ENCODE results near the gene AQP6.
A peak's percentile ranks its signal among the peaks of the same experiment; 100 is the strongest.

AQP6 gene

DNA sequence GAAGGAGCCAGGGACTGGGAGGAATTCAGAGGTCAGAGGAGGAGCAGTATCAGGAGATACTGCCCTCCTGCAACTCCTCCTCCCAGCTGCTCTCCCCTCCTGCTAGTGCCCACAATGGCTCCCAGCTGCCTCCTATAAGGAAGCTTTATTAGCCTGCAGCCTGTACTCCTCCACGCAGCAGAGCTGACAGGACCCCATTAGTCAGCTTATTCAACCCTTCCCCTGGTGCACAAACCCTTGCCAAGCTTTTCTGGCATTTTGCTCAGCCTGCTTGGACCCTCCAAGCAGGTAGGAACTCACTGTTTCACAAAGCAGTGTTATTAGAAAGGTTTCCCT, 29.2 kb upstream of the AQP6 start:
- DNase-seq: no peak

DNA sequence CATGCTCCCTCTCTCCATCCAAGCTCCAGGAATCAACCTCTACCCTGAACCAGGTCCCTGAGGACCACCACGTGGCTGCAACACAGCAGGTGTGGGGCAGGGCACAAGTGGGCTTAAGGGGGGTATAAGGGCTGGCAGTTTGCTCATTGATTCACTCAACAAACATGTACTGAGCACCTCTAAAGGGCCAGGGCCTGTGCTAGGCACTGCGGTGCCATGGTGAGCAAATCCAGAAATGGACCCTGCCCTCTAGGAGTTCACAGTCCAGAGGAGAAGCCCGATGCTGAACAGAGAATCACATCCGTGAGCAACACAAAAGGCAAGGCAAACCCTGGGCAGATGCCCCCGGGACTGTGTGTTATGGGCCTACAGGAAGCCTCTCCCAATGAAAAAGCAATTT, 28.7 kb upstream of the AQP6 start:
- no peak for DNase-seq

DNA sequence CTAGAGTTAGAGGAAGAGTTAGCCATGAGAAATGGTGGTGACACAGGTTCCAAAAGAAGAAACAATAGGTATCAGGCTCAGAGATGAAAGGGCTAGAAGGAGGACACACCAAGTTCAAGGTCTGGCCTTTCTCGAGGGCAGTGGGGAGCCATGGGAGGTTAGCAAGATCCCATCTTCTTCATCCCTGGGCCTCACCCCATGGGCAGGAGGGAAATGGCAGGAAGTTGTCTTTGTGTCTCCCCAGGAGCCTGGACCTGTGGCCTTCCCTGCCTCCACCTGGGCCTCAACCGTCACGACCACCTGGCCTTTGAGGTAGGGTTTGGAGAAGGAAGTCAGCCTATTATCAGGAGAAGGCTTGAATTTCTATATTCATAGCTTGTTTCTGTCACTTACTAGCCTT, 28.0 kb upstream of the AQP6 start:
- DNase-seq: no peak

DNA sequence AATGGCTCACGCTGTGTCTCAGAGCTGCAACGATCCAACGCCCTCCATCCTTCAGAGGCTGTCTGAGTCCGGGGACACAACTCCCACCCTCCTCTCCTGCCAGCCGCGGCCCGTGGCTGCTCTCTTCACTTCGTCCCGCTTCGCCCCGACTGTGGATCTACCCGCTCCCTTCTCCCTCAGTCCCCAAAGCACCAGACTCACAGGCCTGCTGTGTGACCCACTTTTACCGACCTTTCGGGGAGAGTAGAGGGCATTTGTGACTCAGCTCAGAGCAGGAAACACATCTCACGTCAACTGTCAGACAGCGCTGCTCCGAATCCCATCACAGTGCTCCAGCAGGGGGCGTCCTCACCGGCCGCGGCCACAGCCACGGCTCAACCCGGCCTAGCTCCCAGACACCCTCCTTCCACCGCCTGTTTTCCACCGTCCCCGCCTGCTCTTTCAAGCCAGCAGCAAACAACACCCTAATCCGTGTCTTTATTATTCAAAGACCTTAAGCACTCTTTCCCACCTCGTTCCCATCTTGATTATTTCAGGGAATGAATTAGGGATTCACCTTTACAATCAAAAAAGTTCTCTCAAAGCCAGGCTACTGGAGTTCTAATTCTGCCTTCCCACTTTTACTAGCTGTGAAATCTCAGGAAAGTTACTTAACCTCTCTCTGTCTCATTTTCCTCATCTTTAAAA, 27.2 kb upstream of the AQP6 start:
- peak; percentile 36 for DNase-seq

DNA sequence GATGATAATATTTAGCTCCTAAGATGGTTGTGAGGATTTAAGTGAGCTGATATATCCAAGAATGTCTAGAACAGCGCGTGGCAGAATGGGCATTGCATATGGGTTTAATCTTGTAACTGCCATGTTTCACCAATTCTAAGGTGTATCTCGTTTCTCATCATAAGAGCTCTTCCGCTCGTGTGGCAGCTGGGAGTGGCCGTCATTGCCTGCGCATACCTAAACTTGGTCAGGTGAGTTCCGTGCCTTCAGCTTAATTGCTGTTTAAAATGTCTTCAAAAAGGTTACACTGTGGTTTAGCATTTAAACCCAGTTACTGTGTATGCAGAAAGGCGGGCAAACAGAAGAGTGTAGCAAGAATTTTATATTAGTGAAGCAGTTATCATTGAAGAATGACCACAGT, 26.7 kb upstream of the AQP6 start:
- DNase-seq: peak; percentile 56

DNA sequence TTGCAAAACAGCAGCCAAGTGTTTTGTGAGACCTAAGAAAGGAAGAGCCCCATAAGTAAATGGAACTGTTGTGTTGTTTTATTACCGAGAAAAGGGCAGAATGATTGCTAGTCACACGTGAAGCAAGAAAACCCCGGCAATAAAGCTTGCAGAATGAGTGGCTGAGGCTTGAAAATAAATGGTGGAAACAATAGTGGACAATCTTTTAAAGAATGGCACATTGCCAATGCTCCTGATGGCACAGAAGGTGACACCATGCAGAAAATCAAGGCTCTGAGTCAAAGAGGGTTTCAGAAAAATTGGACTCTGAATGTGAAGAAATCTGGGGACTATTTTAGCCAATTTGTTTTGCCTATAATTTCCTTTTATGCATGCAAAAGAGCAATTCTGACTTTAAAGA, 26.2 kb upstream of the AQP6 start:
- DNase-seq: peak; percentile 54

DNA sequence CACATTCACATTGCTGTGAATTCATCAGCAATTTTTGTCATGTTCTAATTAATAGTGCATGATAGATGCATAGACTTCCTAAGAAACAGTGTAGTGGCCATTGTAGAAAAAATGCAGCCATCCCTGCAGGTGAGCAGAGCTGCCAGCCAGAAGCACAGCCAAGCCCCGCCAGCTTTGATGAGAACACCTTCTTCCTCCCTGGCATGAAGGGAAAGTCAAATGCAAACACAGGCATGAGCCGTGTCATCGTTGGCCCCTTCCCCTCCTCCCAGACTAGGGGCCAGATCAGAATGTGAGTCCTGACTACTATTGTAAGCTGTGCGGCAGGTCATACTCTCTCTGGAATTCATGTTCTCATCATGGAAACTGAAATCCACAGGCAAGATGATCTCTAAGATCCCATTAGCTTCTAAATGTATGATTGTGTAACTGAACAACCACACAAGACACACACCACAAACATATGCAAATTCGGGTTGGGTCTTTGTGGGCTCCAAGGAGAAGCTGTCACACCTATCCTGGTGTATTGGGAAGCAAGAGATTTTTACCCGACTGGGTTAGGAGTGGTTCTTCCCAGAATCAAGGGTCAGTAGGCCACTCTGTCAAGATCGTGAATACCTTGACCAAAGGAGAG, 25.0 kb upstream of the AQP6 start:
- no peak for DNase-seq

DNA sequence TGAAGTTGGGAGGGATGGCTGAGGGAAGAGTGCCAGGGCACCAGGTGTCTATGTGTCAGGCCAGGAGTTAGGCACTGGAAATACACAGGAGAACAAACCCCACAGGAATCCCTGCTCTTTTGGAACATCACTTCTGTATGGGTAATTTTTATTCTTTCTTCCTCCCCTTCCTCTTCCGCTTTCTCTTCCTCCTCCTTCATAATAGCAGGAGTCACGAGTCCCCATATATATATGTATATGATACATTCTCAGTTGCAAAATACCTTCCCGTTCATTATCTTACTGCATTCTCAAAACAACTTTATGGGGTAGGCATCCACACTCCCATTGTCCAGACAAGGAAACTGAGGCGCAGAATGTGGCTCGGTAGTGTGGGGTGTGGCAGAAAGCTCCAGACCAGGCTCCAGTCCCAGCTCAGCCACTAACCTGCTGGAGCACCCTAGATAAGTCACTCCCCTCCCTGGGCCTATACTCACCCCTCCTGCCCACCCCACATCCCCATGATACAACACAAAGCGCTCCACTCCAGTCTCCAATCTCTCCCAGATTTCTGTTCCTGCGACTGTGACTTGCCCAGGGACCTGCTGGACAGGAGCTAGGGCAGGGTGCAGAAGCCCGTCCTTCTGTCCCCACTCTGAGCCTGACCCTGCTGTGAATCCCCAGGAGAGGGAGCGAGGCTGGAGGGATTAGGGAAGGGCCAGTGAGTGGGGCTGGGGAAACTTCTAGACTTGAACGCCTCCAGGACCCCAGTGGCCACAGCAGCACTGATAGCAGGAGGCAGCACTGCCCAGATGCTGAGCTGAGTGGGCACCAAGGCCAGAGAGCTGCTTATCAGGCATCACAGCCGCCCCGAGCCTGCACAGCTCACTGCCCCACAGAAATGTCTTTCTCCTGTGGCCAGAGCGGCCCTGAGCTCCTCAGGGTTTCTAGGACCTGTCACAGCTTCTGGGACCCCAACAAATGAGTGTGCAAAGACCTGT, 23.6 kb upstream of the AQP6 start:
- DNase-seq: no peak

DNA sequence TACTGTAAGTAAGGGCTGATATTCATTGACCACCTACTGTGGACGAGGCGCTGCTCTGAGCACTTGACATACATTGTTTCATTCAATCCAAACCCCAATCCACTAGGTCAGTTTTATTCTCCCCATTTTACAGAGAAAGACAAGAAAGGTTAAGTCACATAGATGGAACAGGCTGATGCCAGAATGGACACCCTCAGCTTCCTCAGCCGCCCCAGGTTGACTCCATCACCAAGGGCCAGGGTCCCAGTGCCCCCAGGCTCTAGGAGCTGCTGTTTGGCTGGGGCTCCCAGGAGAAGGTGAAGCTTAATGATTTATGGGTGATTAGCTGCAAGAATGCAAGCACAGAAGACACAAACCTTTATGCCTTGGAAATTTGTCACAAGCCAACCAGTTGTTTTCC, 22.9 kb upstream of the AQP6 start:
- no peak for DNase-seq

DNA sequence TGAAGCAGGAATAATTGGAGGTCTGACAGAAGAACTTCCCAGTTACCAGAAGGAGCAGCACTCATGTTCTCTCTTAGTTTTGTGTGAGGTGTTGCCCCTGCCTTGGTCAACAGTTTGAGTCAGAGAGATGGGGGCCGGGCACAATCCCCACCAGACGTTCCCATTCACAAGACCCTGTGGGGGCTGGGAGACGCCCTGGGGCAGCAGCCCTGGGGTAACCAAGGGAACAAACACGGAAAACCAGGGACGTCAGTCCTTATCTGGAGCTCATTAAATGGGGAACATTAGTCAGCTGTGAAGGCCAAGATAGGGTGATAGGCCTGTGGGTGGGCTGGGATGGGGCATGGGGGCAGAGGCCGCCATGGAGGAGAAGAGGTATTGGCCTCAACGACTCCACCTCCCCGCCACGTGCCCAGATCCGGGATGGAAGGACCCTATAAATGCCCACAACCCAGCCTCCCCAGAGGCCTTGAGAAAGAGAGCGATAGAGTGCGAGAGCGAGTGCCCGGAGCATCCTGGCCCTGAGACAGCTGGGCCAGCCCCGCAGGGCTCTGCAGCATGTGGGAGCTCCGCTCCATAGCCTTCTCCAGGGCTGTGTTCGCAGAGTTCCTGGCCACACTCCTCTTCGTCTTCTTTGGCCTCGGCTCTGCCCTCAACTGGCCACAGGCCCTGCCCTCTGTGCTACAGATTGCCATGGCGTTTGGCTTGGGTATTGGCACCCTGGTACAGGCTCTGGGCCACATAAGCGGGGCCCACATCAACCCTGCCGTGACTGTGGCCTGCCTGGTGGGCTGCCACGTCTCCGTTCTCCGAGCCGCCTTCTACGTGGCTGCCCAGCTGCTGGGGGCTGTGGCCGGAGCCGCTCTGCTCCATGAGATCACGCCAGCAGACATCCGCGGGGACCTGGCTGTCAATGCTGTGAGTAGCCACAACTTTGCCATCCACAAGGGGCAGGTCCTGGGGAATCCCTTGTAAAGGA, 22.2 kb upstream of the AQP6 start, which contains the start of gene AQP2:
TSS of gene AQP2 (plus strand) at position 465 of the 979 bp plus-strand sequence. CDS start at position 559, 94 bp downstream.
- no peak for DNase-seq

DNA sequence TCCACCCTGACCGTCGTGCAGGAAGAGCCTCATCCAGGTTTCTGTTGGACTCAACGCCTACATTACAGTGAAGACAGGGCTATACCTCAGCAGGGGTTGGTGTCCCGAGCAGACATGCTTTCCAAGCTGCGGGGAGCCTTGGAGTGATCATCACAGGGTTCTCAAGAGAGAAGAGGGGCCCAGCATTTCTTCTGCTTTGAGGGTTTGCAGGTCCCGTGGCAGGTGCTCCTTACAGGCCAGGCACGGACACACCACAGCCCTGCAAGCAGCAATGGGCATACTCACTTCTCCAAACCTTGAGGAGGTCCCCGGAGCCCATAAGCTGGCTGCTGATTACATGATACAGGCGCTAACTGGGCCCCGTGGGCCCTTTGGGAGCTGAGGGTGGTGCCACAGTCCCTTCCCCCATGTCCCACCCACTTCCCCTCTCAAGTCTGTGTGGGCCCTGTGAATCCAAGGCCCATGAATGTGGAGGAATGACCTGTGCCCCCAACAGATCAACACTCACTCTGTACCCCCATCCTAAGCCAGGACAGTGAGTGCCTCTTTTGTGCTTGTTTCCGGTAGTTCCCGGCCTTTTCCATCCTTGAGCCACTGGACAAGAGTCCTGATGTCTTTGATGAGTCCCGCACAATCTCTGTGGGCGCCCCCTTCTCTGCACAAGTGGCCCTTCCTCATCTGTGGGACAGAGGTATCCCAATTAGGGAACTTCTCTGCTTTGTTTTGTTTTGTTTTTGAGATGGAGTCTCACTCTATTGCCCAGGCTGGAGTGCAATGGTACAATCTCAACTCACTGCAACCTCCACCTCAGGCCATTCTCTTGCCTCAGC, 21.1 kb upstream of the AQP6 start:
- DNase-seq: no peak

DNA sequence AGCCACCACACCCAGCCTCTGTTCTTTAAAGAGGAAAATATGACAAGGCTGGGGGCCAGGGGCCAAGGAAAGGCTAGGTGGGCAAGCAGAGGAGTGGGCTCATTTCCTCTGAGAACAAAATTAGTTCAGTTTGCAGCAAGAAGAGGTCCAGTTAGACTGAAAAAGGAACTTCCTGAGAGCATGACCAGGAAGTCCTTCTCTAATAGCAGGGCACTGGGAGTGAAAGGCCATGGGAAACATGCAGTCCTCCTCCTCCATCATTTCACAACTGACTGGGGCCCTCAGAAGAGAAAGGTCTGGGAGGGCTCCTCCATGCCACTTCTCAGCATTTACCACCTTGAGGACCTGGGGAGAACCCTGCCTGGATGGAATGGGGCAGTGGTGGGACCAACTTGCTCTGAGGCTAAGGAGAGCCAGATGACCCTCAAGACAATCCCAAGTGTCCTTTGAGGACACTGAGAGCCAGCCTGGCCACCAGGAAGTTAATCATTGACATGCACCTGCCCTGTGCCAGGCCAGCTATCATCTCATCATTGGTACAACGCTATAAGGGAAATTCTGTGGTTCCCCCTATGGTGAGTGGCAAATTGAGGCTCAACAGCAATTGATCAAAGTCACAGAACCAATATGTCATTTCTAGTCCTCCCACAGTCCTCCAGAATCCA, 20.2 kb upstream of the AQP6 start:
- DNase-seq: no peak

DNA sequence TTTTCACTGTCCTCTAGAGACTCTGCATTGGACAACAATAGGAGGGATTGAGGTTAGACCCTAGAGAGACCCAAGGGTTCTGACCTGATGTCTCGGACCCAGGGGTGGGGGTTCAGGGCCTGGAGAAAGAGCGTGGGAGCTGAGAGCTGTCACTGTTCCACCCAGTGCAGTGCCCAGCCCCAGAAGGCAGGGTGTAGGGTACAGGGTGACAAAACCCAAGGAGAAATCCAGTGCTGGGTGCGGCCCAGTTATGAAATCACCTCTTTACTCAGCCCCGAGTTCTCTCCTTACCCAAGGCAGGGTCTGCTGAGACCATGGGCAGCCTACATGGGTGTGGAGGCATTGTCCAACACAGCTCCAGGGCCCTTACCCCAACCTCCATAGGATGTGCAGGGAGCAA, 19.6 kb upstream of the AQP6 start:
- DNase-seq: no peak

DNA sequence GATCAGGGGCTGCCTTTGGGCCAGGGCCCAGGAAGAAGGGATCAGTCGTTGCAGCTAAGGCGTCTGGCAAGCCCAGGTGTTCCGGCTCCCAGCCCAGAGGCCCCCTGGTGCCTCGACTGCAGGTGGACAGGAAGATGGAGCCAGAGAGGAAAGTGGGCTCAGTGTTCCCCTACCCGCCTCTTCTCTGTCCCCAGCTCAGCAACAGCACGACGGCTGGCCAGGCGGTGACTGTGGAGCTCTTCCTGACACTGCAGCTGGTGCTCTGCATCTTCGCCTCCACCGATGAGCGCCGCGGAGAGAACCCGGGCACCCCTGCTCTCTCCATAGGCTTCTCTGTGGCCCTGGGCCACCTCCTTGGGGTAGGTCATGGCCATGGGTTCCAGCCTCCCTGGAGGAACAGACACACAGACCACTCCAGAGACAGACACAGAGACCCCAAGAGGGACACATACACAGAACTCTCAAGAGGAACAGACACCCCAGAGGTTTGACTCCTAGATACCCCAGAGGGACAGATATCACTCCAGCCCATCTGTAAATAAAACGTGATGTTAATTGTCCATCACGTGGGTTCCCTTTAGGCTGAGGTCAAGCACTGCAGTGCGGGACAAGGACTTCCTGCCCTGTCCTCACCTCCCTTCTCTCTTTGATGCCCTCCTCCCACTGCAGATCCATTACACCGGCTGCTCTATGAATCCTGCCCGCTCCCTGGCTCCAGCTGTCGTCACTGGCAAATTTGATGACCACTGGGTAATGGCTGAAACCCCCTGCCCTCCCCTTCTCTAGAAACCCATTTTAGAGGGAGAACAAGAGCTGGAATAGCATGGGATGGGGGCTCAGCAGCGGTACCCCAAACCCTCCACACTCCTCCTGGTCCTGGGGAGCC, 18.5 kb upstream of the AQP6 start:
- DNase-seq: no peak

DNA sequence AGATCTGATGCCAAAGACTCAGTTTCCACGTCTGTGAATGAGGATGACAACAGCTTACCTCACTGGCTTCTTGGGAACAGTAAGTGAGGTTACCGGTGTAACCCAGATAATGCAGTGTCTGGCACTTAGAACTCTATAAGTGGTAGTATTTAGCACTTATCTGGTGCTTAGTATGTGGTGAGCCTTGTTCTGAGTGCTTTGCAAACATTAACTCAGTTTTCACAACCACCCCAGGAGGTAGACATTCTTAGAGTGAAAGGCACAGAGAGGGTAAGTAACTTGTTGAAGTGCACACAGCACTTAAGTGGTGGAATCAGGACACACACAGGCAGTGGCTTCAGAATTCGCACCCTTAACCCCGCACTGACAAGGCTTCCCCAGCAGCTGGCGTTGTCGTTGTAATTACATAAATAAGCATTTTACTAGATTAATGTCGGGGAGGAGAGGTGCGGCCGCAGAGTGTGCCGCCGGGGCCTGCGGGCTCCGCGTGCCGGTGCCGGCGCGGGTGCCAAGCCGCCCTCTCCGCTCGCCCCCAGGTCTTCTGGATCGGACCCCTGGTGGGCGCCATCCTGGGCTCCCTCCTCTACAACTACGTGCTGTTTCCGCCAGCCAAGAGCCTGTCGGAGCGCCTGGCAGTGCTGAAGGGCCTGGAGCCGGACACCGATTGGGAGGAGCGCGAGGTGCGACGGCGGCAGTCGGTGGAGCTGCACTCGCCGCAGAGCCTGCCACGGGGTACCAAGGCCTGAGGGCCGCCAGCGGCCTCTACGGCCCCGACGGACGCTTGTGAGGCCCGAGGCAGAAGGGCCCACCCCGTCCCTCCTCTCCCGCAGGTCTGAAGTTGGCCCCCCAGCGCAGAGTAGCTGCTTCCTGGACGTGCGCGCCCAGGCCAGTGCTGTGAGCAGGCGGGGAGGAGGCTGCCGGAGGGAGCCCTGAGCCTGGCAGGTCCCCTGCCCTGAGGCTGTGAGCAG, 17.6 kb upstream of the AQP6 start:
- no peak for DNase-seq

DNA sequence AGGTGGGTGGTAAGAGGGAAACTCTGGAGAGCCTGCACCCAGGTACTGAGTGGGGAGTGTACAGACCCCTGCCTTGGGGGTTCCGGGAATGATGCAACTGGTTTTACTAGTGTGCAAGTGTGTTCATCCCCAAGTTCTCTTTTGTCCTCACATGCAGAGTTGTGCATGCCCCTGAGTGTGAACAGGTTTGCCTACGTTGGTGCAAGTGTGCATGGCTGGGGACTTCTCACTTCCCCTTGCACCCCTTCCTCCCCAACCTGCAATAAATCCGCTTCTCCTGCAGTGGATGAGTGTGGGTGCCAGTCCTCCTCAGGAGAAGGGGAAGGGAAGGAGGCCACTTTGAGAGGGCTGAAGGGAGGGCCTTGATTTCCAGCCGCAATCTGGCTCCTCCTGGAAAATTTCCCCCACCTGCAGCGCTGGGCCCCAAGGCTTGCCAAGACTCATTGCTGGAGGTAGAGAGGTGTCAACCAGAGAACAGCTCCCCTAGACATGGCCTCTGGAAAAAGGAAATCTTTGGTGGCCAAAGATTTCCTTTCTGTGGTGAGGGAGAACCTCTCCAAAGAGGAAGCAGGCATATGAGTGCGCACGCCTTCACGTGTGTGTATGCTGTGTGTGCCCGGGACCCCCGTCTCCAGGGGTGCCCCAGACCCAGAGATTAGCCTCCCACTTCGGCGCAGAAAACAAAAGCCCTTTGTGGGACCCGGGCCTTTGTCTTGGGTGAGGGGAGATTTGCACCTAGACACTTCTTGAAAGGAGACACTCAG, 16.7 kb upstream of the AQP6 start:
- DNase-seq: no peak

DNA sequence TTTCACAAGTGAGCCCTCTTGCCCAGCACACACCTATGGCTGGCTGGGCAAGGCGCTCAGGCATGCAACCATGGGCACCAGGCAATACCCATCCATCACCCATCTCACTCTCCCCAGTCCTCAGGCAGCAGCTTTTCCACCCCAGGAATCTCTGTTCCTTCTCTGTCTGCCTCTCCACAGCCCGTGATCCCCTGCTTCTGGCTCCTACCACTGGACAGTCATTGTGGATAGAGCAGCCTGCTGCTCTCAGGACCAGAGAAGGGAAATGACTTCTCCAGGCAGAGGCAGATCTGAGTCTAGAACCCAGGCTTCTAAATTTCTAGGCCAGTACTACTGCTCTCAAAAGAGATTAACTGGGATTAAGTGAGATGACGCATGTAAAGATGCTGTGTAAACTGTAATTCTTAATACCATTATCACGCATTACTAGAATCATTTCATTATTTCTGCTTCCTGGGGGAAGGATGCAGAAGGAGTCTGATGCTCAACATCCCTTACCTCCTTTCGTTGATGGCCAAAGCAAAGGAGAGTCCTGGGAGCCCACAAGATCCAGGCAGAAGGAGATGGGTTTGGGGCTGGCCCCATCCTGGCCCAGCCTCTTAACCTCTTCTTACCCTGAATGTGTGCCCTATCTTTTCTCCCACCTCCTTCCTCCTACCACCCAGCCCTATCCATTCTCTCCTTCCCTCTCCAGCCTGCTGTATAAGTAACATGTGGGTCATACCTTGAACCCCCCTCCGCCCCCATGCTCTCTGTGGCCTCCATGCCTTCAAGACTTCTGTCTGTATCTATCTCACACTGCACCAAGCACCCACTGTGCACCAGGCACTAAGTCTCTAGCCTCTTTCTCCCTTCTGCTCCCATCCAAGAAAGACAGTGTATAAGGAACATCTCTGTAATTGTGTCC, 15.8 kb upstream of the AQP6 start:
- DNase-seq: no peak
